IMR-90 (cell line): ENCODE measurements around the gene FLVCR2.

Experiments used
- CHD1 ChIP-seq: IDR thresholded peaks from 2 replicates; pipeline ENCODE4 v1.6.1; 2012; ENCODE audit warnings: low read depth, low read length, improper control_type of control experiment
- CTCF ChIP-seq: conservative IDR thresholded peaks from 2 replicates; pipeline ENCODE4 v1.5.1; 2012; ENCODE audit warnings: mild to moderate bottlenecking, low read depth, low read length, improper control_type of control experiment
- POLR2A ChIP-seq: IDR thresholded peaks from 2 replicates; pipeline ENCODE4 v1.6.1; 2012; ENCODE audit warnings: mild to moderate bottlenecking, low read depth, low read length
- SMC3 ChIP-seq: fragments of 150-350 bp; IDR thresholded peaks from 2 replicates; pipeline ENCODE4 v1.6.1; 2016; ENCODE audit warnings: low read depth, mild to moderate bottlenecking, antibody characterized with exemption, low read length, moderate library complexity
- USF2 ChIP-seq: fragments of 150-350 bp; IDR thresholded peaks from 2 replicates; pipeline ENCODE4 v1.6.1; 2017; ENCODE audit warnings: mild to moderate bottlenecking, antibody characterized with exemption, low read length, low read depth

GRCh38 chr14:75615200-75615599 lies 36.8 kb downstream of the FLVCR2 start:
- TF ChIP-seq CTCF (no peak), CHD1 (no peak), POLR2A (no peak), USF2 (no peak), SMC3 (no peak)
